HL-60 (cell line): ENCODE measurements around the gene TRPM2.

Experiments used
- TF ChIP-seq, protein P1 (sequence below): IDR thresholded peaks from one replicate; pipeline ENCODE4 v1.5.1; 2011; ENCODE audit warnings: low read length, control low read depth, inconsistent platforms; ENCODE audit not compliant: insufficient read depth
- TF ChIP-seq, protein P2 (sequence below): IDR thresholded peaks from 2 replicates; pipeline ENCODE4 v1.6.1; 2012; ENCODE audit warnings: low read depth; ENCODE audit not compliant: insufficient replicate concordance

DNA sequence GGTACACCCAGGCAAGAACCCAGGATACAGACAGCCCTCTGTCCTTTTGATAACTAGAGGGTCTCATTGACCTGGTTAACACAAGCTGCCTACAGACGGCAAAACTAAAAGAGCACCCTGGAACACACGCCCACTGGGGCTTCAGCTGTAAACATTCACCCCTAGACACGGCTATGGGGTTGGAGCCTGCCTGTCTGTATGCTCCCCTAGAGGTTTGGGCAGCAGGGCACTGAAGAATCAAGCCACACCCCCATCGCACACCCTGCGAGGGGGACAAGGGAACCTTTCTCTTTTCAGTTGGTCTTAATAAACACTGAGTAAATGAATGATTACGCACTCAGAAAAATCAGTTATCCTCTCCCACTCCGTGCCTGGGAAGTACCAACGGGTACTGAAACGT lies 137.4 kb downstream of the TRPM2 start:
- TF ChIP-seq, protein P1, sequence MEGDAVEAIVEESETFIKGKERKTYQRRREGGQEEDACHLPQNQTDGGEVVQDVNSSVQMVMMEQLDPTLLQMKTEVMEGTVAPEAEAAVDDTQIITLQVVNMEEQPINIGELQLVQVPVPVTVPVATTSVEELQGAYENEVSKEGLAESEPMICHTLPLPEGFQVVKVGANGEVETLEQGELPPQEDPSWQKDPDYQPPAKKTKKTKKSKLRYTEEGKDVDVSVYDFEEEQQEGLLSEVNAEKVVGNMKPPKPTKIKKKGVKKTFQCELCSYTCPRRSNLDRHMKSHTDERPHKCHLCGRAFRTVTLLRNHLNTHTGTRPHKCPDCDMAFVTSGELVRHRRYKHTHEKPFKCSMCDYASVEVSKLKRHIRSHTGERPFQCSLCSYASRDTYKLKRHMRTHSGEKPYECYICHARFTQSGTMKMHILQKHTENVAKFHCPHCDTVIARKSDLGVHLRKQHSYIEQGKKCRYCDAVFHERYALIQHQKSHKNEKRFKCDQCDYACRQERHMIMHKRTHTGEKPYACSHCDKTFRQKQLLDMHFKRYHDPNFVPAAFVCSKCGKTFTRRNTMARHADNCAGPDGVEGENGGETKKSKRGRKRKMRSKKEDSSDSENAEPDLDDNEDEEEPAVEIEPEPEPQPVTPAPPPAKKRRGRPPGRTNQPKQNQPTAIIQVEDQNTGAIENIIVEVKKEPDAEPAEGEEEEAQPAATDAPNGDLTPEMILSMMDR = no peak
- TF ChIP-seq, protein P2, sequence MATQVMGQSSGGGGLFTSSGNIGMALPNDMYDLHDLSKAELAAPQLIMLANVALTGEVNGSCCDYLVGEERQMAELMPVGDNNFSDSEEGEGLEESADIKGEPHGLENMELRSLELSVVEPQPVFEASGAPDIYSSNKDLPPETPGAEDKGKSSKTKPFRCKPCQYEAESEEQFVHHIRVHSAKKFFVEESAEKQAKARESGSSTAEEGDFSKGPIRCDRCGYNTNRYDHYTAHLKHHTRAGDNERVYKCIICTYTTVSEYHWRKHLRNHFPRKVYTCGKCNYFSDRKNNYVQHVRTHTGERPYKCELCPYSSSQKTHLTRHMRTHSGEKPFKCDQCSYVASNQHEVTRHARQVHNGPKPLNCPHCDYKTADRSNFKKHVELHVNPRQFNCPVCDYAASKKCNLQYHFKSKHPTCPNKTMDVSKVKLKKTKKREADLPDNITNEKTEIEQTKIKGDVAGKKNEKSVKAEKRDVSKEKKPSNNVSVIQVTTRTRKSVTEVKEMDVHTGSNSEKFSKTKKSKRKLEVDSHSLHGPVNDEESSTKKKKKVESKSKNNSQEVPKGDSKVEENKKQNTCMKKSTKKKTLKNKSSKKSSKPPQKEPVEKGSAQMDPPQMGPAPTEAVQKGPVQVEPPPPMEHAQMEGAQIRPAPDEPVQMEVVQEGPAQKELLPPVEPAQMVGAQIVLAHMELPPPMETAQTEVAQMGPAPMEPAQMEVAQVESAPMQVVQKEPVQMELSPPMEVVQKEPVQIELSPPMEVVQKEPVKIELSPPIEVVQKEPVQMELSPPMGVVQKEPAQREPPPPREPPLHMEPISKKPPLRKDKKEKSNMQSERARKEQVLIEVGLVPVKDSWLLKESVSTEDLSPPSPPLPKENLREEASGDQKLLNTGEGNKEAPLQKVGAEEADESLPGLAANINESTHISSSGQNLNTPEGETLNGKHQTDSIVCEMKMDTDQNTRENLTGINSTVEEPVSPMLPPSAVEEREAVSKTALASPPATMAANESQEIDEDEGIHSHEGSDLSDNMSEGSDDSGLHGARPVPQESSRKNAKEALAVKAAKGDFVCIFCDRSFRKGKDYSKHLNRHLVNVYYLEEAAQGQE = no peak
